ENCODE results near the gene SAMM50.

- TF ChIP-seq CTCF (IDR thresholded peaks at IDR 0.05) (no peak), EZH2 (IDR thresholded peaks at IDR 0.05) (no peak)
Measured at GRCh38 chr22:44028091-44028490, 72.8 kb downstream of the SAMM50 start.
